HG03108 (cell line): ENCODE results near the gene CHRDL2.

Experiments used
- ATAC-seq: cut with Tn5 transposase; IDR thresholded peaks from one replicate; pipeline ENCODE4 v1.9.1; 2021; ENCODE audit warnings: moderate library complexity; ENCODE audit not compliant: unreplicated experiment

The CHRDL2 gene

DNA sequence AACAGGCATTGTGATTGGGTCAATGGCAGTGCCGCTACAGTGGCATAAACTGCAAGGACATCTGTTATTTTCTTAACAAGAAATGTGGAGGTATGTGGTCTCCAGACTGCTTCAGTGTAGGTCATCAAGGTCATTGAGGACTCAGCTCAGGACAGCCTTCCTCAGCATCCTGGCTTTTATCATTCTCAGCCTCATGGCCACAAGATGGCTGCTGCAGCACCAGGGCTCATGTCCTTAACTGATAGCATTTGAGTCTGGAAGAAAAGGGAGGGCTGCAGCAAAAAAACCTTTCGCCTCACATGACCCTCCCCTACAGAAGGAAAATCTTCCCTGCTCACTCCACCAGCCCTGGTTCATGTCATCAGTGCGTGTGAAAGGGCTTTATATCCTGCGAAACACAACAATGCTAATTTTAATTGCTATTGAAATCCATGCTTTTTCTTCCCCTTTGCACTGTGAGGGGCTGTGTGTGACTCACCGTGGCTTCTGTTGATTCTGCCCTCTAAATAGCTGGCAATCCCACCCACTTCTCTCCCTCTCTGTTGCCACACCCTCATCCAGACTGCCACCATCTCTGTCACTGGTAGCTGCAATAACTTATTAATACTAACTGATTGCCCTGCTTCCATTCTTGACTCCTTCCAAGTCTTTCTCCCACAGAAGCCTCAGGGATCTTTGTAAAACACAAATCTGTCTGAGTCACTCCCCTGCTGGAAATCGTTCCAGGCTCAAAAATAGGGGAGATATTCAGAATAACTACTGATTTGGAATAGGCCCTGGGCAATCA is 43.8 kb downstream of the CHRDL2 start:
- ATAC-seq: no peak

DNA sequence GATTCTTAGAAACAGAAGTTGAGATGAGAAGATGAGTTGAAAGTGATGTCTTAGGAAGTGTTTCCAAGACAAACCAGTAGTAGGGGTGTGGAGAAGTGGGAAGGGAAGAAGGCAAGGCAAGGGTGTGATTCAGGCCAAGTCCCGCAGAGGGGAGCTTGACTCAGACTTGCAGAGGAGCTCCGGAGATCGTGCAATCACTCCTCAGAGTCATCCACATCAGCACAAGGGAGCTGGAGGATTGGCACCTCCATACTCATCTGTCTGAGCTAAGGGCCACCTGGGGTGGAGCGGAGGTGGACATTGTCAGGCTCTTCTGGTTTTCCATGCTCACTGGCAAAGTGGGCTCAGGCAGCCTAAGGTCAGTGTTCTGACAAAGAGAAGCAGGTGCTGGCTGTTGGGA is 44.4 kb downstream of the CHRDL2 start:
- no peak for ATAC-seq

DNA sequence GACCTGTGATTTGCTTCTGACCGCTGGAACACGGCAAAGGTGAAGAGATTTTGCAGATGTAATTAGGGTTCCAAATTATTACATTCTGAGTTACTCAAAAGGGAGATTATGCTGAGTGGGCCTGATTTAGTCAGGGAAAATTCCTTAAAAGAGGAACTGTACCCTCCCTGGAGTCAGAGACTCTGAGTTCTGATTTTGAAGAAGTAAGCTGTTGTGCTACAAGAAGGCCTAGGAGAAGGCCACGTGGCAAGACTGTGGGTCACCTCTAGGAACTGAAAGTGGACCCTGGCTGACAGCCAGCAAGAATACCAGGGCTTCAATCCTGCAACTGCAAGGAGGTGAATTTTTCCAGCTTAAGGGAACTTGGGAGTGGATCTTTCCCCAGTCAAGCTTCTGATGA is 45.3 kb downstream of the CHRDL2 start:
- ATAC-seq: no peak

DNA sequence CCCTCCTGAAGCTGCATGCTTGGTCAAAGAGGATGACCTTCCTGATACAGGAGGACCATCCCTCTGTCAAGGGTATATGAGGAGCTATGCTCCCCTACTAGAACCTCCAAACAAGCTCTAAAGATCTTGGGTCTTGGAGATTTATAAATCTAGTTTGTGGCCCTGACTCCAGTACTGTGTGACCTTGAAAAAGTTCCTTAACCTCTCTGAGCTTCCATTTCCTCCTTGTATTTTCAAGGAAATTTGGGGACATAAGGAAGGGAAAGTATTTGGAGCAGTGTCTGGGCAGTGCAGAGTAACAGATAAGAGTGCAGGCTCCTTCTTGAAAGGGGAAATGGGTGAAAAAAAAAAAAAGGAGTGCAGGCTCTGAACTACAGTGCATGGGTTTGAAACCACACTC is 45.9 kb downstream of the CHRDL2 start:
- ATAC-seq: no peak

DNA sequence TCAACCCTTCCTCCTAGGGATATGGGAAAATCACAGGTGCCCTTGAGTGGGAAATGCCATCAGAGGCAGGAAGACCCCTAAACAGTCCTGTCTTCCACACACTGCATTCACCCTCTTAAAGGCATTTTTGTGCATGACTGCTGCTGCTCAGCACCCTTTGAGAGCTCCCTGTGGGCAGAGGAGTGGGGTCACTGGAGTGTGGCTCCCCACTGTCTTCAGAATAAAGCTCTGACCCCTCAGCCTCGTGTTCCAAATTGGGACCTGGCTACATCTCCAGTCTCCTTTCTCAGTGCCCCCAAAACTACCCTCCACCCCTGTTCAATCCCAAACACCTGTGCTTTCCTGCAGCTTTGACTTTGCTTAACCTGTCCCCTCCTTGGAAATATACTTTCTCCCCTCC is 46.6 kb downstream of the CHRDL2 start:
- ATAC-seq: no peak

DNA sequence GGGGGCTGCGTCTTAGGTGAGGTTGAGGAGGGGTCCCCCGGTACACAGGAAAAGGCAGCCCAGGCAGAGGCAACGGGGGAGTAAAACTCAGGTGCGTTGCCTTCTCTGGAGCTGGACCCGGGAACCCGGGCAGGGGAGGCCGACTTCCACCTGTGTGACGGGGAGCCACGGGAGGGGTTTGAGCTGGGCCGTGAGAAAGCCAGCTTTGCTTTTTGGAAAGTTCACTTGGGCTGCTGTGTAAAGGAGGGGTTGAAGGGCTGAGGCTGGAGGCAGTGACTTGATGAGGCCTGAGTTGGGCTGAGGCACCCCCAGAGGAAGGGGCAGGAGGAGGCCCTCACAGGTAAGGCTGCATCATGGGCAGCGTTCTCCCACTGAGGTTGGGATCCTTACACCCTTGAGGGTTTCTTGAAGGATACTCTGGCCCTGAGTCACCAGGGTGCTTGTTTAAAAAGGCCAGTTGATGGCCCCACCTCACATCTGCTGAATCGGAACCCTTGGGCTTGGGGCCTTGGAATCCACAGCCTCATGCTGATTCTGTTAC is 47.2 kb downstream of the CHRDL2 start:
- ATAC-seq: no peak

DNA sequence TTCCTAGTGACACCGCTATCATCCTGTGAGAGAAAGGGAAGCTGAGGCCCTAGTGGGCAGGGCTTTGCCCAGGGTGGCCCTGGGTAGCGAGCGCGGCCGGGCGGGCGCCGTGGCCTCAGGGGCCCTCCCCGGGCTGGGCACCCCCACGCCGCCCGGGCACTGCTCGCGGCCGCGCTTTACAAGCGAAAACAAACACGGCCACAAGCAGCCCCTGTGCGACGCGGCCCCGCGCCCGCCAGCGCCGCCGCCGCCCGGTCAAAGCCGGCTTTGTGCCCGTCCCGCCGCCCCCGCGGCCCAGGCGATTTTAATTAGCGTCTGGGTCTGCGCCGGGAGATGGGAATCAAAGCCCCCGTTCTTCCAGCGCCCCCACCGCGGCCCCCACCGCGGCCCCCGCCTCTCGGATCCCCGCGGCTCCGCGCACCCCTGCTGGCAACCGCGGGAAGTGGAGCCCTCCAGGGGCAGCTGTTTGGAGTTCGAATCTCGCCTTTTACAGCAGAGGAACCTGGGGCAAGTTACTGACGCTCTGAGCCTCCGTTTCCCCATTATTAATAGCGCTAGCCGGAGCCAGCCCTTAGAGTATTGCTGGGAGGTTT is 47.9 kb downstream of the CHRDL2 start:
- ATAC-seq: no peak

DNA sequence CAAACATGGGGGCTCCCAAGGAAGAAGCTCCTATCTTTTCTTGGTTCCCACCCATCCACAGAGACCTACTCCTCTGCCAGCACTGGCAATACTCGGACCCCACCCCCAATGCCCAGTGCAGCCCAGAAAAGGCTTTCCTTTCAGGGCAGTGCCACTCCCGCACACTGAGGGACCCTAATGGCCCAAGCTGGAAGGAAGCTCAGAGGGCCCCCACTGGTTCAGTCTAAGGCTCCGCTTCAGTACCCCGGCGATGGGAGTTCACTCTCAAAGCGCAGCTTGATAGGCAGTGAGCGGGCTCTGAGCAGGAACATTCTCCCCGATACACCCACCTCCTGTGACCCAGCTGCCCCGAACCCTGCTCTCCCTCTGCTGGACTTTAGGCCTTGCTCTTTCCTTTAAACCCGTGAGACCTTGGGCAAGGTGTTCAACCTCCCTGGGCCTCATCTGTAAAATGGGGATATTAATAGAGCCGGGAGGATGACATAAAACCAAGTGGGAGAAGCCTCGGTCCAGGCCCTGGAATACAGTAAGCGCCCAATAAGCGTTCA is 48.4 kb downstream of the CHRDL2 start:
- no peak for ATAC-seq

DNA sequence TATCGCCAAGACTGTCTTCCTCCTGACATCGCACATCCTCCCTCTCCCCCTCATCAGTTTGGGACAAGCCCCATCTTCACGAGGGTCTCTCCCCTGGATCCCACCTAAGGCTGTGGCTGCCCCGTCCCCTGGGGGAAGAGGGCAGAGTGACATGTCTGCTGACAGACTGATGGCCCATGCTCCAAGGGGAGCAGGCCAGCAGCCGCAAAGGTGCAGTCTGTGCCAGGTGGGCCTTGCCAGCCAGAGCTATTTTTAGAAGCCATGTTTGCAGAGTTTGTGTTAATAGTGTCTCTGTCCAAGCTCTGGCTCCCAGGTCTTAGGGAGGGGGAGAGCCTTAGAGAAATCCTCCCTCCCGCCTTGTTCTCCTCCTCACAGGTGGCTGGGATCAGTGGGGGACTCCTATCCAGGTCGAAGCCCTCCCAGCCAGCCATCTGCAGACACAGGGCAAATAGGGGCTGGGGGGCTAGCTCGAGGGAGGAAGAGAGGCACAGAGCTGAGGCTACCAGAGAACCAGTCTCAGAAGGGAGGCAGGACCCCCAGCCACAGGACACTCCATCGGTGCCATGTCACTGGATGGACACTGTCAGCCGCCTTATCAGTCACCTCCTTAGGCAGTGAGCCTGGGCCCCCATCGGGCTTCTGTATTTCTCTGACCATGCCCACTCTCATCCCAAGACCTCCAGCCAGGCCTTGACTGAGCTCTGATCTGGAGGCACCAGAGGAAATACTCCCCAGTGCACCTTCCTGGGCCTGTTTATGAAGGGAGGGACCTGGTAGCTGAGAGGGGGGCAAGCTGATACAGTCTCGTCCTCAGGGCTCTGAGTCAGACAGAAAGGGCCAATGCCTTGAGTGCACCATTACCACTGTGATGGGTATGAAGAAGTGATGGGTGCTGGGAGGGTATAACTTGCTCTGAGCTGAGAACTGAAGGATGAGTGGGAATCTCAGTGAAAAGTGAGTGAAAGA is 49.3 kb downstream of the CHRDL2 start:
- ATAC-seq: no peak

DNA sequence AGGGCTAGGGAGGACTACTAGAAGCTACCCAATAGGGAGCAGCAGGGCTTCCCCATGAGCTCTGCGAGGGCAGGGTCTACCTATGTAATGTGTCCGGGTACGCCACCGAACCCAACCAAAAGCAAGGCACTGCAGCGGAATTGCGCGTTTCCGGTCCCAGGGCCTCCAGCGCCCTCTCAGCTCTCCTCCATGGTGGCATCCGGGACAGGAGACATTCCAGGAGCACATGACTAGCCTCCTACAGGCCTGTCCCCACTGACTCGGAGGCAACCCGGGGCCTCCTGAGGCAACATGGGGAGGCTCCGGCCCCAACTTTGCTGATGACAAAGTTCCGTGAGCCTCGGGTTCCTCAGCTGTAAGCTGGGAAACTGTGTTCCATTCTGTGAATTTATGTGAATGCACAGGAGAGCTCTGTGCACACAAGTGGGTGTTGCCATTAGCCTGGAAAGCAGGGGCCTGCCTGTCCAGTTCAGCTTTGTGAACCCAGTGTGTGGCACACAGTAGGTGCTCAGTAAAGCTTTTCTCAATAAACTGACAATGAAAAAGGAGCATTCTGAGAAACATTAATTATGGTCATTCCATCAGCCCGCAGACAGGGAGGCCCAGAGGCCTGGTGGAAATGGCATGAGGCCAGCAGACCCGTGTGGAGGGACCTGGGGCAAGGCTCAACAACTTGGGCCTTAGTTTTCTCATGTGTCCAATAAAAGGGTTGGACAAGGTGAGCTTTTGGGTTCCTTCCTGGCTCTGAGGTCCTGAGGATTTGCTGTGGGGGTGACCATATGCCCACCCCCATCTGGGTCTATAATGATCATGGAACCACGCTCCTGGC is 50.3 kb downstream of the CHRDL2 start:
- no peak for ATAC-seq

DNA sequence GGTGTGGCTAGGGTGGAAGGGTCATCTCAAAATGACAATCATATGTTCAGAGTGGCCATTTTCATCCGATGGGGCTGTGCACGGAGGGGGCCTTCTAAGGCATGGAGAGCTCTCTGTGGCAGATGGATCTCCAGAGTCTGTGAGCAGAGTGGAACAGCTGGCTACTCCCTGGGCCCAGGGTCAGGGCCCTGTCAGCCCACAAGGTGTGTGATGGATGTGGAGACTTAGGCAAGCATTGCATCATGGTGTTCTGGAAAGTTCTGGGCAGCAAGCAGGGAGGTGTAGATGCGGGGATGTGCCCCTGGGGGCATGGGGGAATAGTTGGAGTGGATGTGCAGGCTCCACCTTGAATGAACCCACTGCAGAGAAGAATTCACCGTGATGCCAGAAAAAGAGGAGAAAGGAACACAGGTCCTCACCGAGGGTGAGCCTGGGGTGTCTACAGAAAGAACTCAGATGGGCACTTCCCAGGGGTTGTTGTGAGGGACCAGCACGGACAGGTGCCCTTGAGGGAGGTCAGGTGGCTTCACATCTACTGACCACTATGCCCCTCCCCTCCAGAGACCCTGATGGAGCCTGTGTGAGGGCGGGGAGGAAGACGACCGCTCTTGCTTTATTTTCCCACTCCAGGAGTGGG is 51.1 kb downstream of the CHRDL2 start:
- no peak for ATAC-seq

DNA sequence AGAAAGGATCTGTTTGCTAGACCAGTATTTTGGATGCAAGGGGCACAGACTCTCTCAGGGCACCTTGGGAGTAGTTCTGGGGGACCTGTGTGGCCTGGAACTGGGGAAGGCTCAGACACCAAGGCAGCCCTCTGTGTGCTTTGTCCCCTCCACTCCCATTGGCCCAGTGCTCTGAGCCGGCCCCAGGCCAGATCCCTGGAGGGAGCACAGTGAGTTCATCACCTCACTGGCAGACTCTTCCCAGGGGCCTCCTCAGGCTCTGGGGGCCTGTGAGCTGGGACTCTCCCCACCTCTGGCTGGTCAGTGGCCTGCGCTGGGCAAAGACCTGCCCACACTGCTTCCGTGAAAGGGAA is 51.7 kb downstream of the CHRDL2 start:
- no peak for ATAC-seq

DNA sequence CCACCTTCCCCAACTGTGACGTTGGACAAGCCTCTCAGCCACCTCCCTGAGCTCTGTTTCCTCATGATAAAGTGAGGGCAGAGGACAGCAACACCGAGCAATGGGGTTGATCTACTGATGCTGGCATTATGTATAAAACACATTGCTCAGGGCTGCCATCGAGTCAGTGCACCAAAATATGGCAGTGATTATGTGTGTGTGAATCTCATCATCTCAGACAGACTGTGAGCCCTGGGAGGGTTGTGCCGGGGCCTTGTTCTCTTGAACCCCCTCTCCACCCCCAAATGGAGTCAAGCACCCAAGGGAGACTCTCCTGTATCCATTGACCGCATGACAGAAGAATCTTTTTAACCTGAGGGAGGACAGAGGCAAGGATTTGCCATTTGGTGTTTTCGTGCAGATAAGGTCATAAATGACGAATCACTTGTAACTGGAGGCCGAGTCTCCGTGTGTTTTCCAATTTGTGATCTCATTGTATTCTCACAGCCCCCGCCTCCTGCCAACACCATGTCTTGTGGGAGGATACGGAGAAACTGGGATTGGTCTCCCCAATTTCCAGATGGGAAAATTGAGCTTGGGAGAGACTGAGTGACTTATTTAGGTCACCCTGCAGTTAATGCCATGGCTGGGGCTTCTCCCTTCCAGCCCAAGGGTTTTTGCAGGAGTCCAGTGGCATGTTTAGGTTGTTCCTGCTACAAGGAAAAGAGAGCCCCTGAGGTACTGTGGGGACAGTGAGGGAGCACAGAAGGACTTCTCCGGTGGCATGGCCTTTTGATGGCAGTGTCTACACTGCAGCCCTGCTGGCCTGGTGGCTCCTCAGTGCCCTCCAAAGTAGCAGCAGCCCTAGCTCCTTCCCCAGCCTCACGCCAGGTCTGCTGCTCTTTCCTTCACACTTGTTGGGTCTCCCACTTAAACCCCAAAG is 52.4 kb downstream of the CHRDL2 start:
- no peak for ATAC-seq

DNA sequence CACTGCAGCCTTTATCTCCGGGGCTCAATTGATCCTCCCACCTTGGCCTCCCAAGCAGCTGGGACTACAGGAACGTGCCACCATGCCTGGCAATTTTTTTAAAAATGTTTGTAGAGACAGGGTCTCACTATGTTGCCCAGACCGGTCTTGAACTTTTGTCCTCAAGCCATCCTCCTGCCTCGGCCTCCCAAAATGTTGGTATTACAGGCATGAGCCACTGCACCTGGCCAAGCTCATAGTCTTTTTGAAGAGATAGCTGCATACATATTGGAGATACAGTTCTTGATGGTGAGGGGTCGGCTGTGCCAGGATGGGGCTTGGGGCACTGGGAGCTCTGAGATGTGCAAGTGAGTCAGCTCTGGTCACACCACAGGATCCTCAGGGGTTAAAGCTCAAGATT is 53.2 kb downstream of the CHRDL2 start:
- no peak for ATAC-seq

DNA sequence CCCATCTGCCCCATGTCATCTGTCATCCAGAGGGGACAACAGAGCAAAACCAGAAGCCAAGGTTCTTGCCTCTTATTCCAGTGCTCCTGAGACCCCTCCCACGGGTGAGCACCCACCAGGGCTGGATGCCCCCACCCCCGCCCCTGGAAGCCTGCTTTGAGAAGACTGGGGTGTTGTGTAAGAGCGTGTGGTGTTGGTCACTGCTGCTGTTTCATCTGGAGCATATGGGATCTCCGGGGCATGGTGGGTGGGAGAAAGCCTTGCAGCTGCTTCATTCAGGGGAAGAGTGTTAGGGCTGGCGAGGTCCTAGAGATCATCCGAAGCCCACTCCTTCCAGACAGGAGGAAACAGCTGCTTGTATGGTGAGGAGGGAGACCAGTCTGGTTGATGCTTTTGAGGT is 54.1 kb downstream of the CHRDL2 start:
- ATAC-seq: no peak

DNA sequence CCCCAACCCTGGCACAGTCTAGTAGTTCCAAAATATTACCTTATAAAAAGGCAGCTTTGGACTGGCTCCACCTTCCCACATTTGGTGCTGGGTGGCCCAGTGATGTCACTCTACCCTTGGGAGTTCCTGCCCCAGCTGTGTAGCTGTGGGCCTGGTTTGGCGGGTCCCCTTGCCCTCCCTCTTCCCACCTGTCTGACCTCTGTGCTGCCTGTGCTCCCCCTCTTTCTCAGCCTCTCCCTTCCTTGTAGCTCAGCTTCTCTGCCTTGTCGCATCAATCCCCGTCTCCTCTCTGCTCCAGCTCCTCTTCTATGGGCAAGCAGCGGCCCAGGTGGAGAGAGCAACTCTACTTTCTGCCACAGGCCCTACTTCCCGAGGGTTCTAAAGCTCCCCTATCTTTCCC is 54.6 kb downstream of the CHRDL2 start:
- no peak for ATAC-seq

DNA sequence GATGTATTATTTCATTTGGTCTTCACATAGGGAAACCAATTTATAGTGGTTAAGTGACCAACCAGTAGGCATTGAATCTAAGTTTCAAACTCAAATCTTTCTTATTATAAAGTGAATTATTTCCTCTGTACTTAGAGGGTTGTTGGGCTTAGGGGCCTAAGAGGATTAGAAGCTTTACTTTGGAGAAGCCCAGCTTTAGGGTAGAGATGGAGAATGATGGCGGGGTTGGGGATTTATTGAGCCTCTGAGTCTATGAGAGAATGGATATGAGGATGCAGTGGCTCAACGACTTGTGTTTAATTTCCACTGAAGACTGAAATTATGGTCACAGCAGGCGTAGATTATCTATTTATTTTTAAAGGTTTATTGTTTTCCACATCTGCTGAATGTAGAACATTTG is 55.5 kb downstream of the CHRDL2 start:
- ATAC-seq: no peak

DNA sequence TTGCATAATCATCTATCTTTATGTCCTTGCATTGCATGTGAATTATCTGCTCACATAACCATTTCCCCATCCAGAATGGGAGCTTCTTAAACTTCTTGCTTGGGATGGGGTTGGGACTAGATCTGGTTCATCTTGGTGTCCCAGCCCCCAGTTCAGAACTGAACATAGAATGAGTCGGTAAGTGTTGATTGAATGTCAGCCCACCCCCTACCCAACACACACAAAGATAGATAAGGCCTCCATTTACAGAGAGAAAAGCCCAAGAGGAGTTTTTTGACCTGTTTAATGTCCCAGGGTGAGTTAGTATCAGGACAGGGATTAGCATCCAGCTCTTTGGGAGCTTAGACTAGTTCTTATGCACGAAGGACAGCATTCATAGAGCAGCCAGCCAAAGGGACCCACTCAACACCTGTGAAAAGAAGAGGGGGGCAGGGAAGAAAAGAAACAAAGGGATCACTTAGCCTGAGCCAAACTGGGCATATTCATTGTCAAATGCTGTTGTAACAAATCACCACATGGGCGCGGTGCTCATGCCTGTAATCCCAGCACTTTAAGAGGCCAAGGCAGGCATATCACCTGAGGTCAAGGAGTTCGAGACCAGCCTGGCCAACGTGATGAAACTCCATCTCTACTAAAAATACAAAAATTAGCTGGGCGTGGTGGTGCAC is 57.4 kb downstream of the CHRDL2 start:
- no peak for ATAC-seq
